Measurements from ENCODE around the gene PHLDA1. TPM values are rescaled to one million over a fixed set of nuclear protein-coding genes. Genes with fewer than 3 reads are reported as not detected.

Gene PHLDA1
- total and polyA plus RNA-seq, 2 donors (not counting 1 experiment from before 2014, with no cell fraction given), result 1.0 to 1.7 TPM

GRCh38 chr12:76029982-76030340, 1.6 kb downstream of the PHLDA1 start:
- H3K79me2 ChIP-seq (ENCODE audit: control insufficient read depth, insufficient read depth, low read length), result no peaks in the 10 kb centered on the region
- H3K9me3 ChIP-seq (ENCODE audit: control extremely low read depth in 1 of 3, control insufficient read depth in 2 of 3, insufficient read depth in 1 of 3, low read length in 2 of 3), result no peaks in the 10 kb centered on the region
- no peak overlapping the region for H3K27ac ChIP-seq (ENCODE audit: low read length in 2 of 2)
- WGBS (ENCODE audit: insufficient coverage), result 5% methylated on average over 19 of the region's 22 CpGs
- ATAC-seq (ENCODE audit: low read depth) (no peak), DNase-seq (peak; percentile 50)
- Mint-ChIP-seq H3K4me3 (peak overlapping the region; percentile 96), H3K9me3 (ENCODE audit: insufficient read depth) (no peaks in the 10 kb centered on the region), H3K4me1 (peaks cover 25% of the 10 kb centered on the region), H3K27me3 (peaks cover 35% of the 10 kb centered on the region), H3K27ac (no peak overlapping the region)
- H3K27me3 ChIP-seq (replicated peaks in 1 of 4; ENCODE audit: control extremely low read depth in 1 of 4, control insufficient read depth in 3 of 4, insufficient read depth in 4 of 4, low read length in 3 of 4), result peaks cover 2 to 38% (median 30%) of the 10 kb centered on the region in 4 experiments
- CTCF ChIA-PET, result interaction anchor here (0.7 to 12.7 kb wide), 3 partner anchors 112 to 545 kb away, joined by 3 to 210 read pairs (median 4); no protein-coding TSS in a partner anchor
- intact Hi-C loops (cut with micrococcal nuclease), result loop anchor here (2.0 to 5.0 kb wide), 7 partner anchors 51 to 639 kb away; partner anchors contain the start of genes BBS10, GLIPR1L2, KRR1 and OSBPL8
- POLR2A ChIA-PET, result no interaction called here
- H3K4me3 ChIP-seq (ENCODE audit: control extremely low read depth in 1 of 5, extremely low read depth in 1 of 5, insufficient read depth in 1 of 5, low read depth in 2 of 5, low read length in 4 of 5), result peak overlapping the region; percentile 35 to 89 (median 79)
- H3K4me2 ChIP-seq (replicated peaks; ENCODE audit: low read depth, low read length, poor library complexity, severe bottlenecking), result peak overlapping the region; percentile 98
- no peaks in the 10 kb centered on the region for H3K36me3 ChIP-seq (replicated peaks in 1 of 2; ENCODE audit: control extremely low read depth in 1 of 2, control insufficient read depth in 1 of 2, extremely low read depth in 1 of 2, insufficient read depth in 2 of 2, low read length in 1 of 2)
- TF ChIP-seq EZH2 (IDR thresholded peaks at IDR 0.05; ENCODE audit: borderline replicate concordance, insufficient read depth, low read depth, low read length, poor library complexity, severe bottlenecking) (no peak), CTCF (IDR thresholded peaks at IDR 0.05) (no peak)
- peak overlapping the region; percentile 96 for H2AFZ ChIP-seq (ENCODE audit: insufficient read depth, low read depth, low read length, poor library complexity, severe bottlenecking)
- H3K9ac ChIP-seq (ENCODE audit: low read length), result peak overlapping the region; percentile 85
- H4K20me1 ChIP-seq (ENCODE audit: control insufficient read depth, insufficient read depth, low read length, poor library complexity, severe bottlenecking), result no peaks in the 10 kb centered on the region
- H3K4me1 ChIP-seq (ENCODE audit: control insufficient read depth in 2 of 2, insufficient read depth in 2 of 2, low read length in 2 of 2), result peaks cover 18 to 23% of the 10 kb centered on the region in 2 donors

GRCh38 chr12:76028571-76029277, 2.9 kb downstream of the PHLDA1 start:
- Histone ChIP-seq H3K79me2 (ENCODE audit: control insufficient read depth, insufficient read depth, low read length) (no peaks in the 10 kb centered on the region), H3K27me3 (replicated peaks in 1 of 4; ENCODE audit: control extremely low read depth in 1 of 4, control insufficient read depth in 3 of 4, insufficient read depth in 4 of 4, low read length in 3 of 4) (peaks cover 2 to 38% (median 30%) of the 10 kb centered on the region in 4 experiments), H3K9ac (ENCODE audit: low read length) (no peak overlapping the region), H2AFZ (ENCODE audit: insufficient read depth, low read depth, low read length, poor library complexity, severe bottlenecking) (no peak overlapping the region), H3K27ac (ENCODE audit: low read length in 2 of 2) (no peak overlapping the region), H4K20me1 (ENCODE audit: control insufficient read depth, insufficient read depth, low read length, poor library complexity, severe bottlenecking) (no peaks in the 10 kb centered on the region), H3K4me1 (ENCODE audit: control insufficient read depth in 2 of 2, insufficient read depth in 2 of 2, low read length in 2 of 2) (peaks cover 18 to 23% of the 10 kb centered on the region in 2 donors), H3K36me3 (replicated peaks in 1 of 2; ENCODE audit: control extremely low read depth in 1 of 2, control insufficient read depth in 1 of 2, extremely low read depth in 1 of 2, insufficient read depth in 2 of 2, low read length in 1 of 2) (no peaks in the 10 kb centered on the region), H3K4me3 (ENCODE audit: control extremely low read depth in 1 of 5, extremely low read depth in 1 of 5, insufficient read depth in 1 of 5, low read depth in 2 of 5, low read length in 4 of 5) (no peak overlapping the region), H3K4me2 (replicated peaks; ENCODE audit: low read depth, low read length, poor library complexity, severe bottlenecking) (no peak overlapping the region), H3K9me3 (ENCODE audit: control extremely low read depth in 1 of 3, control insufficient read depth in 2 of 3, insufficient read depth in 1 of 3, low read length in 2 of 3) (no peaks in the 10 kb centered on the region)
- no peak for TF ChIP-seq EZH2 (IDR thresholded peaks at IDR 0.05; ENCODE audit: borderline replicate concordance, insufficient read depth, low read depth, low read length, poor library complexity, severe bottlenecking)
- TF ChIP-seq CTCF (IDR thresholded peaks at IDR 0.05), result no peak
- POLR2A ChIA-PET, result no interaction called here
- H3K27ac Mint-ChIP-seq, result no peak overlapping the region
- H3K4me3 Mint-ChIP-seq, result no peak overlapping the region
- 100% methylated on average over 1 of the region's 3 CpGs for WGBS (ENCODE audit: insufficient coverage)
- intact Hi-C loops (cut with micrococcal nuclease), result no loop called here
- peaks cover 42% of the 10 kb centered on the region for H3K27me3 Mint-ChIP-seq
- ATAC-seq (ENCODE audit: low read depth) (no peak), DNase-seq (no peak)
- CTCF ChIA-PET, result interaction anchor here (1.5 kb wide), 1 partner anchor 52 kb away, joined by 3 read pairs; no protein-coding TSS in a partner anchor
- no peaks in the 10 kb centered on the region for H3K9me3 Mint-ChIP-seq (ENCODE audit: insufficient read depth)
- H3K4me1 Mint-ChIP-seq, result peaks cover 25% of the 10 kb centered on the region
